A549 (cell line): Measurements from ENCODE around the gene LCE1F.

ENCODE experiments used
- BHLHE40 ChIP-seq: IDR thresholded peaks from 2 replicates; pipeline ENCODE4 v1.6.1; 2012; ENCODE audit warnings: low read depth, low read length, inconsistent platforms
- CEBPB ChIP-seq, 2 experiments: fragments of >200 bp in 1 of 2; sonication (Bioruptor Twin) in 1 of 2; formaldehyde crosslinking in 1 of 2; IDR thresholded peaks; 2 replicates each; pipeline ENCODE4 v1.6.1; 2012 to 2016
- EP300 ChIP-seq, 2 experiments: fragments of >200 bp; sonication (Bioruptor Twin); formaldehyde crosslinking; IDR thresholded peaks; 2 replicates in 1 of 2; 3 replicates in 1 of 2; pipeline ENCODE4 v1.6.1; 2016 to 2017
- MYC ChIP-seq: IDR thresholded peaks from 2 replicates; pipeline ENCODE4 v1.6.1; 2012; ENCODE audit warnings: mild to moderate bottlenecking, inconsistent platforms, low read length, improper control_type of control experiment, borderline replicate concordance
- POLR2A ChIP-seq: IDR thresholded peaks from 2 replicates; pipeline ENCODE4 v1.6.1; 2012; ENCODE audit warnings: mild to moderate bottlenecking, low read length
- TF ChIP-seq, protein P1 (sequence below): fragments of >200 bp; sonication (Bioruptor Twin); formaldehyde crosslinking; IDR thresholded peaks from 3 replicates; pipeline ENCODE4 v1.5.1; 2016
- TF ChIP-seq, protein P2 (sequence below): IDR thresholded peaks from 2 replicates; pipeline ENCODE4 v1.6.1; 2012; ENCODE audit warnings: low read depth, borderline replicate concordance
- TF ChIP-seq, protein P3 (sequence below): fragments of 250-450 bp; sonication (Bioruptor Pico); IDR thresholded peaks from 2 replicates; pipeline ENCODE4 v1.5.0; 2021; ENCODE audit warnings: mild to moderate bottlenecking, moderate library complexity, borderline replicate concordance
- TF ChIP-seq, protein P4 (sequence below): fragments of 200-600 bp; sonication (generic); IDR thresholded peaks from 2 replicates; pipeline ENCODE4 v1.6.1; 2016; ENCODE audit warnings: antibody characterized with exemption, mild to moderate bottlenecking, moderate library complexity

DNA sequence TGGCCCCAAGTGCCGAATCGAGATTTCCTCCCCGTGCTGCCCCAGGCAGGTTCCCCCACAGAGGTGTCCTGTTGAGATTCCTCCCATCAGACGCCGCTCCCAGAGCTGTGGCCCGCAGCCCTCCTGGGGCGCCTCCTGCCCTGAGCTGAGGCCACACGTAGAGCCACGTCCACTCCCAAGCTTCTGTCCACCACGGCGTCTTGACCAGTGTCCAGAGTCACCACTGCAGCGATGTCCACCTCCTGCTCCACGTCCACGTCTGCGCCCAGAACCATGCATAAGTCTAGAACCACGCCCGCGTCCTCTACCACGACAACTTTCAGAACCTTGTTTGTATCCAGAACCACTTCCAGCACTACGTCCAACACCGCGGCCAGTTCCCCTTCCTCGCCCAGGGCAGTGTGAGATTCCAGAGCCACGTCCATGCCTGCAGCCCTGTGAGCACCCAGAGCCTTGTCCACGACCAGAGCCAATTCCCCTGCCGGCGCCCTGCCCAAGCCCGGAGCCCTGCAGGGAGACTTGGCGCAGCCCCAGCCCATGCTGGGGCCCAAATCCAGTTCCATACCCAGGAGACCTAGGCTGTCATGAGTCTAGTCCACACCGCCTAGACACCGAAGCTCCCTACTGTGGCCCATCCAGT is 14.3 kb upstream of the LCE1F start:
- TF ChIP-seq CEBPB (IDR thresholded peaks at IDR 0.05) = no peak
- no peak for TF ChIP-seq EP300 (IDR thresholded peaks at IDR 0.05)
- TF ChIP-seq MYC = no peak
- TF ChIP-seq, protein P1, sequence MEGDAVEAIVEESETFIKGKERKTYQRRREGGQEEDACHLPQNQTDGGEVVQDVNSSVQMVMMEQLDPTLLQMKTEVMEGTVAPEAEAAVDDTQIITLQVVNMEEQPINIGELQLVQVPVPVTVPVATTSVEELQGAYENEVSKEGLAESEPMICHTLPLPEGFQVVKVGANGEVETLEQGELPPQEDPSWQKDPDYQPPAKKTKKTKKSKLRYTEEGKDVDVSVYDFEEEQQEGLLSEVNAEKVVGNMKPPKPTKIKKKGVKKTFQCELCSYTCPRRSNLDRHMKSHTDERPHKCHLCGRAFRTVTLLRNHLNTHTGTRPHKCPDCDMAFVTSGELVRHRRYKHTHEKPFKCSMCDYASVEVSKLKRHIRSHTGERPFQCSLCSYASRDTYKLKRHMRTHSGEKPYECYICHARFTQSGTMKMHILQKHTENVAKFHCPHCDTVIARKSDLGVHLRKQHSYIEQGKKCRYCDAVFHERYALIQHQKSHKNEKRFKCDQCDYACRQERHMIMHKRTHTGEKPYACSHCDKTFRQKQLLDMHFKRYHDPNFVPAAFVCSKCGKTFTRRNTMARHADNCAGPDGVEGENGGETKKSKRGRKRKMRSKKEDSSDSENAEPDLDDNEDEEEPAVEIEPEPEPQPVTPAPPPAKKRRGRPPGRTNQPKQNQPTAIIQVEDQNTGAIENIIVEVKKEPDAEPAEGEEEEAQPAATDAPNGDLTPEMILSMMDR = no peak
- no peak for TF ChIP-seq POLR2A
- TF ChIP-seq BHLHE40 = no peak
- TF ChIP-seq, protein P2, sequence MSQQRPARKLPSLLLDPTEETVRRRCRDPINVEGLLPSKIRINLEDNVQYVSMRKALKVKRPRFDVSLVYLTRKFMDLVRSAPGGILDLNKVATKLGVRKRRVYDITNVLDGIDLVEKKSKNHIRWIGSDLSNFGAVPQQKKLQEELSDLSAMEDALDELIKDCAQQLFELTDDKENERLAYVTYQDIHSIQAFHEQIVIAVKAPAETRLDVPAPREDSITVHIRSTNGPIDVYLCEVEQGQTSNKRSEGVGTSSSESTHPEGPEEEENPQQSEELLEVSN = no peak
- TF ChIP-seq, protein P3, sequence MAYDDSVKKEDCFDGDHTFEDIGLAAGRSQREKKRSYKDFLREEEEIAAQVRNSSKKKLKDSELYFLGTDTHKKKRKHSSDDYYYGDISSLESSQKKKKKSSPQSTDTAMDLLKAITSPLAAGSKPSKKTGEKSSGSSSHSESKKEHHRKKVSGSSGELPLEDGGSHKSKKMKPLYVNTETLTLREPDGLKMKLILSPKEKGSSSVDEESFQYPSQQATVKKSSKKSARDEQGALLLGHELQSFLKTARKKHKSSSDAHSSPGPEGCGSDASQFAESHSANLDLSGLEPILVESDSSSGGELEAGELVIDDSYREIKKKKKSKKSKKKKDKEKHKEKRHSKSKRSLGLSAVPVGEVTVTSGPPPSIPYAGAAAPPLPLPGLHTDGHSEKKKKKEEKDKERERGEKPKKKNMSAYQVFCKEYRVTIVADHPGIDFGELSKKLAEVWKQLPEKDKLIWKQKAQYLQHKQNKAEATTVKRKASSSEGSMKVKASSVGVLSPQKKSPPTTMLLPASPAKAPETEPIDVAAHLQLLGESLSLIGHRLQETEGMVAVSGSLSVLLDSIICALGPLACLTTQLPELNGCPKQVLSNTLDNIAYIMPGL (CRISPR knock-in tag) = no peak
- TF ChIP-seq, protein P4, sequence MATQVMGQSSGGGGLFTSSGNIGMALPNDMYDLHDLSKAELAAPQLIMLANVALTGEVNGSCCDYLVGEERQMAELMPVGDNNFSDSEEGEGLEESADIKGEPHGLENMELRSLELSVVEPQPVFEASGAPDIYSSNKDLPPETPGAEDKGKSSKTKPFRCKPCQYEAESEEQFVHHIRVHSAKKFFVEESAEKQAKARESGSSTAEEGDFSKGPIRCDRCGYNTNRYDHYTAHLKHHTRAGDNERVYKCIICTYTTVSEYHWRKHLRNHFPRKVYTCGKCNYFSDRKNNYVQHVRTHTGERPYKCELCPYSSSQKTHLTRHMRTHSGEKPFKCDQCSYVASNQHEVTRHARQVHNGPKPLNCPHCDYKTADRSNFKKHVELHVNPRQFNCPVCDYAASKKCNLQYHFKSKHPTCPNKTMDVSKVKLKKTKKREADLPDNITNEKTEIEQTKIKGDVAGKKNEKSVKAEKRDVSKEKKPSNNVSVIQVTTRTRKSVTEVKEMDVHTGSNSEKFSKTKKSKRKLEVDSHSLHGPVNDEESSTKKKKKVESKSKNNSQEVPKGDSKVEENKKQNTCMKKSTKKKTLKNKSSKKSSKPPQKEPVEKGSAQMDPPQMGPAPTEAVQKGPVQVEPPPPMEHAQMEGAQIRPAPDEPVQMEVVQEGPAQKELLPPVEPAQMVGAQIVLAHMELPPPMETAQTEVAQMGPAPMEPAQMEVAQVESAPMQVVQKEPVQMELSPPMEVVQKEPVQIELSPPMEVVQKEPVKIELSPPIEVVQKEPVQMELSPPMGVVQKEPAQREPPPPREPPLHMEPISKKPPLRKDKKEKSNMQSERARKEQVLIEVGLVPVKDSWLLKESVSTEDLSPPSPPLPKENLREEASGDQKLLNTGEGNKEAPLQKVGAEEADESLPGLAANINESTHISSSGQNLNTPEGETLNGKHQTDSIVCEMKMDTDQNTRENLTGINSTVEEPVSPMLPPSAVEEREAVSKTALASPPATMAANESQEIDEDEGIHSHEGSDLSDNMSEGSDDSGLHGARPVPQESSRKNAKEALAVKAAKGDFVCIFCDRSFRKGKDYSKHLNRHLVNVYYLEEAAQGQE = no peak
